ENCODE measurements around the gene CCT8. TPM values are rescaled to one million over a fixed set of nuclear protein-coding genes. Genes with fewer than 3 reads are reported as not detected.

The CCT8 gene
- total and polyA plus RNA-seq, 2 experiments from 2014 or later = 304 to 329 TPM

- TF ChIP-seq CTCF (conservative IDR thresholded peaks at IDR 0.05; ENCODE audit: low read depth in 2 of 2) (no peak), JUNB (IDR thresholded peaks at IDR 0.05; ENCODE audit: unreplicated experiment) (no peak), EZH2 (IDR thresholded peaks at IDR 0.05; ENCODE audit: low read depth, unreplicated experiment) (no peak), ZNF462 (CRISPR knock-in tag; IDR thresholded peaks at IDR 0.05) (no peak), STAT1 (IDR thresholded peaks at IDR 0.05; ENCODE audit: unreplicated experiment) (no peak)
Observed at GRCh38 chr21:29024474-29025327, 48.7 kb downstream of the CCT8 start, which contains the start of gene USP16 (continued).

GRCh38 chr21:29022166-29022565 is 51.3 kb downstream of the CCT8 start:
- Histone ChIP-seq H3F3A (replicated peaks; ENCODE audit: low read depth) (no peaks in the 10 kb centered on the region; the same call in 1 of the 2 replicates), H3K9me2 (ENCODE audit: insufficient read depth) (no peaks in the 10 kb centered on the region), H3K36me3 (ENCODE audit: insufficient read depth) (no peaks in the 10 kb centered on the region), H4K20me1 (replicated peaks; ENCODE audit: insufficient read depth) (0 out of 2 replicates have a peak, but pooled peaks cover 2% of the 10 kb centered on the region), H3K4me1 (ENCODE audit: insufficient read depth) (peaks cover 12% of the 10 kb centered on the region; the same call in 1 of the 2 replicates), H3K4me3 (no peak overlapping the region), H2AFZ (no peak overlapping the region), H3K27ac (ENCODE audit: low read depth) (no peak overlapping the region), H3K27me3 (ENCODE audit: insufficient read depth) (no peaks in the 10 kb centered on the region), H3K79me2 (replicated peaks; ENCODE audit: insufficient read depth) (peaks cover 38% of the 10 kb centered on the region), H3K4me2 (no peak overlapping the region)
- Mint-ChIP-seq H3K4me1 (peaks cover 11% of the 10 kb centered on the region; the same call in 2 of the 3 replicates), H3K36me3 (ENCODE audit: low read depth) (no peaks in the 10 kb centered on the region), H3K27me3 (ENCODE audit: insufficient read depth, low read depth, poor library complexity) (peaks cover 4% of the 10 kb centered on the region), H3K27ac (no peak overlapping the region), H3K4me3 (no peak overlapping the region), H3K9me3 (no peaks in the 10 kb centered on the region)
- ATAC-seq = no peak
- TF ChIP-seq NANOG (IDR thresholded peaks at IDR 0.05; ENCODE audit: borderline replicate concordance) = no peak
- no peak for DNase-seq (ENCODE audit: low spot score)
